Endothelial cell (in vitro differentiated cells): ENCODE data around the gene XXYLT1. TPM values are rescaled to one million over a fixed set of nuclear protein-coding genes. Genes with fewer than 3 reads are reported as not detected.
"Not testable (repeated sequence)": the region's sequence is repeated elsewhere in the genome, so short reads cannot be mapped to it uniquely, and the experiment has no call there.

Source experiments
- DNase-seq: peaks from one replicate; pipeline ENCODE4 v3.0.0; 2021; ENCODE audit warnings: low spot score
- H3K27ac Mint-ChIP-seq: one replicate; pipeline ENCODE4 v1.8.0; 2021; ENCODE audit warnings: mixed read lengths, inconsistent platforms; ENCODE audit not compliant: unreplicated experiment
- H3K27me3 Mint-ChIP-seq: one replicate; pipeline ENCODE4 v1.8.0; 2021; ENCODE audit warnings: mild to moderate bottlenecking, moderate library complexity, mixed read lengths, inconsistent platforms; ENCODE audit not compliant: unreplicated experiment
- H3K36me3 Mint-ChIP-seq: one replicate; pipeline ENCODE4 v1.8.0; 2021; ENCODE audit warnings: mild to moderate bottlenecking, low read depth, mixed read lengths, inconsistent platforms; ENCODE audit not compliant: unreplicated experiment
- H3K4me1 Mint-ChIP-seq: one replicate; pipeline ENCODE4 v1.8.0; 2021; ENCODE audit warnings: mild to moderate bottlenecking, mixed read lengths, inconsistent platforms; ENCODE audit not compliant: unreplicated experiment
- H3K4me3 Mint-ChIP-seq: one replicate; pipeline ENCODE4 v1.8.0; 2021; ENCODE audit warnings: mild to moderate bottlenecking, mixed read lengths, inconsistent platforms; ENCODE audit not compliant: unreplicated experiment
- H3K9me3 Mint-ChIP-seq: one replicate; pipeline ENCODE4 v1.8.0; 2021; ENCODE audit warnings: mixed read lengths, inconsistent platforms; ENCODE audit not compliant: unreplicated experiment
- CTCF ChIP-seq: fragments of 200-600 bp; sonication (generic); IDR thresholded peaks from one replicate; pipeline ENCODE4 v1.5.0; 2021; ENCODE audit warnings: antibody characterized with exemption; ENCODE audit not compliant: unreplicated experiment
- total RNA-seq: library from RNA; stranded (reverse); fragmentation: NEBNext Ultra II Directional; extraction: Animal tissue kit (Norgen Biotek cat#: 25700); gene quantifications from one replicate; pipeline ENCODE4 v1.2.1, GENCODE V29; 2021; ENCODE audit not compliant: unreplicated experiment

The XXYLT1 gene
- total RNA-seq, 1 donor from 2014 or later: 25.0 TPM

- DNase-seq: no peak
- H3K4me1 Mint-ChIP-seq: peaks cover 3% of the 10 kb centered on the region
- H3K27ac Mint-ChIP-seq: no peak overlapping the region
- H3K4me3 Mint-ChIP-seq: no peak overlapping the region
- no peaks in the 10 kb centered on the region for H3K9me3 Mint-ChIP-seq
- H3K27me3 Mint-ChIP-seq: no peaks in the 10 kb centered on the region
- peaks cover 9% of the 10 kb centered on the region for H3K36me3 Mint-ChIP-seq
- no peak for TF ChIP-seq CTCF
Measured at GRCh38 chr3:195302431-195302830, 31.5 kb upstream of the XXYLT1 start.

- no peak for TF ChIP-seq CTCF
- no peak overlapping the region for H3K27ac Mint-ChIP-seq
- H3K27me3 Mint-ChIP-seq: peaks cover 3% of the 10 kb centered on the region
- no peaks in the 10 kb centered on the region for H3K4me1 Mint-ChIP-seq
- no peak for DNase-seq
- H3K4me3 Mint-ChIP-seq: no peak overlapping the region
- H3K36me3 Mint-ChIP-seq: peaks cover 16% of the 10 kb centered on the region
- no peaks in the 10 kb centered on the region for H3K9me3 Mint-ChIP-seq
Measured at GRCh38 chr3:195297446-195297845, 26.5 kb upstream of the XXYLT1 start.

GRCh38 chr3:195296662-195297061 is 25.7 kb upstream of the XXYLT1 start:
- no peaks in the 10 kb centered on the region for H3K4me1 Mint-ChIP-seq
- peaks cover 3% of the 10 kb centered on the region for H3K27me3 Mint-ChIP-seq
- H3K9me3 Mint-ChIP-seq: no peaks in the 10 kb centered on the region
- TF ChIP-seq CTCF: no peak
- H3K27ac Mint-ChIP-seq: no peak overlapping the region
- no peak overlapping the region for H3K4me3 Mint-ChIP-seq
- no peak for DNase-seq
- peaks cover 13% of the 10 kb centered on the region for H3K36me3 Mint-ChIP-seq

GRCh38 chr3:195291121-195291520 is 20.2 kb upstream of the XXYLT1 start:
- Mint-ChIP-seq H3K36me3 (peaks cover 21% of the 10 kb centered on the region), H3K4me1 (no peaks in the 10 kb centered on the region), H3K27ac (no peak overlapping the region), H3K27me3 (peaks cover 3% of the 10 kb centered on the region), H3K4me3 (no peak overlapping the region), H3K9me3 (no peaks in the 10 kb centered on the region)
- no peak for TF ChIP-seq CTCF
- no peak for DNase-seq

GRCh38 chr3:195290643-195291042 is 19.7 kb upstream of the XXYLT1 start:
- DNase-seq, H3K27me3 Mint-ChIP-seq, H3K9me3 Mint-ChIP-seq, H3K4me3 Mint-ChIP-seq, H3K4me1 Mint-ChIP-seq, H3K27ac Mint-ChIP-seq: not testable (repeated sequence)
- peaks cover 18% of the 10 kb centered on the region for H3K36me3 Mint-ChIP-seq
